BLaER1 (cell line): ENCODE data around the gene TRAPPC11.

Experiments used
- H3K27ac ChIP-seq: shearing (Covaris generic); formaldehyde crosslinking; 2 replicates; pipeline ENCODE4 v1.8.1; 2022
- H3K27me3 ChIP-seq: shearing (Covaris generic); formaldehyde crosslinking; 2 replicates; pipeline ENCODE4 v1.8.1; 2022
- H3K36me3 ChIP-seq: shearing (Covaris generic); formaldehyde crosslinking; 2 replicates; pipeline ENCODE4 v1.8.1; 2022
- H3K4me1 ChIP-seq: shearing (Covaris generic); formaldehyde crosslinking; 2 replicates; pipeline ENCODE4 v1.8.1; 2022
- H3K4me2 ChIP-seq: shearing (Covaris generic); formaldehyde crosslinking; 2 replicates; pipeline ENCODE4 v1.8.1; 2022
- H3K4me3 ChIP-seq: shearing (Covaris generic); formaldehyde crosslinking; 2 replicates; pipeline ENCODE4 v1.8.1; 2022
- H3K9ac ChIP-seq: shearing (Covaris generic); formaldehyde crosslinking; 2 replicates; pipeline ENCODE4 v1.8.1; 2022
- H3K9me3 ChIP-seq: shearing (Covaris generic); formaldehyde crosslinking; 2 replicates; pipeline ENCODE4 v1.8.1; 2022
- H4K20me1 ChIP-seq: shearing (Covaris generic); formaldehyde crosslinking; 2 replicates; pipeline ENCODE4 v1.8.1; 2022
- Cebpa-rat ChIP-seq: shearing (Covaris generic); IDR thresholded peaks from 2 replicates; pipeline ENCODE4 v1.8.1; 2022

The TRAPPC11 gene

GRCh38 chr4:183729069-183729406 lies 69.9 kb downstream of the TRAPPC11 start:
- TF ChIP-seq Cebpa-rat: no peak
- Histone ChIP-seq H3K27ac (no peak overlapping the region), H3K9me3 (peaks cover 16% of the 10 kb centered on the region), H3K4me3 (no peak overlapping the region), H3K4me1 (peaks cover 4% of the 10 kb centered on the region), H3K9ac (no peak overlapping the region), H3K4me2 (no peak overlapping the region), H3K36me3 (no peaks in the 10 kb centered on the region), H3K27me3 (no peaks in the 10 kb centered on the region), H4K20me1 (no peaks in the 10 kb centered on the region)

- Histone ChIP-seq H3K9ac (no peak overlapping the region), H3K27me3 (no peaks in the 10 kb centered on the region), H3K4me1 (no peaks in the 10 kb centered on the region), H3K4me2 (no peak overlapping the region), H3K4me3 (no peak overlapping the region), H3K27ac (no peak overlapping the region), H4K20me1 (no peaks in the 10 kb centered on the region), H3K36me3 (no peaks in the 10 kb centered on the region), H3K9me3 (peaks cover 16% of the 10 kb centered on the region)
- TF ChIP-seq Cebpa-rat: no peak
These were observed 70.6 kb downstream of the TRAPPC11 start for GRCh38 chr4:183729430-183730328.

- Histone ChIP-seq H3K4me3 (no peak overlapping the region), H3K4me2 (no peak overlapping the region), H3K9me3 (no peaks in the 10 kb centered on the region), H4K20me1 (no peaks in the 10 kb centered on the region), H3K27ac (no peak overlapping the region), H3K36me3 (no peaks in the 10 kb centered on the region), H3K27me3 (no peaks in the 10 kb centered on the region), H3K4me1 (no peaks in the 10 kb centered on the region), H3K9ac (no peak overlapping the region)
- TF ChIP-seq Cebpa-rat: no peak
These were observed 73.2 kb downstream of the TRAPPC11 start for GRCh38 chr4:183732296-183732695.

GRCh38 chr4:183733181-183733580 lies 74.1 kb downstream of the TRAPPC11 start:
- Histone ChIP-seq H3K4me3 (no peak overlapping the region), H4K20me1 (no peaks in the 10 kb centered on the region), H3K27ac (no peak overlapping the region), H3K27me3 (no peaks in the 10 kb centered on the region), H3K9me3 (0 out of 2 replicates have a peak, but pooled peaks cover 6% of the 10 kb centered on the region), H3K4me2 (no peak overlapping the region), H3K4me1 (no peaks in the 10 kb centered on the region), H3K36me3 (no peaks in the 10 kb centered on the region), H3K9ac (no peak overlapping the region)
- no peak for TF ChIP-seq Cebpa-rat

GRCh38 chr4:183738081-183738673 lies 79.1 kb downstream of the TRAPPC11 start:
- H4K20me1 ChIP-seq: no peaks in the 10 kb centered on the region
- H3K27ac ChIP-seq: no peak overlapping the region
- no peaks in the 10 kb centered on the region for H3K27me3 ChIP-seq
- no peaks in the 10 kb centered on the region for H3K4me1 ChIP-seq
- no peak overlapping the region for H3K4me2 ChIP-seq
- no peak overlapping the region for H3K4me3 ChIP-seq
- no peaks in the 10 kb centered on the region for H3K36me3 ChIP-seq
- 0 out of 2 replicates have a peak, but pooled peaks cover 6% of the 10 kb centered on the region for H3K9me3 ChIP-seq
- H3K9ac ChIP-seq: no peak overlapping the region
- TF ChIP-seq Cebpa-rat: no peak

GRCh38 chr4:183738961-183739360 lies 79.9 kb downstream of the TRAPPC11 start:
- no peaks in the 10 kb centered on the region for H4K20me1 ChIP-seq
- H3K27me3 ChIP-seq: no peaks in the 10 kb centered on the region
- TF ChIP-seq Cebpa-rat: no peak
- no peak overlapping the region for H3K4me2 ChIP-seq
- H3K36me3 ChIP-seq: no peaks in the 10 kb centered on the region
- H3K9me3 ChIP-seq: 0 out of 2 replicates have a peak, but pooled peaks cover 6% of the 10 kb centered on the region
- H3K9ac ChIP-seq: no peak overlapping the region
- H3K27ac ChIP-seq: no peak overlapping the region
- H3K4me1 ChIP-seq: no peaks in the 10 kb centered on the region
- H3K4me3 ChIP-seq: no peak overlapping the region

- Histone ChIP-seq H3K9ac (no peak overlapping the region), H3K4me3 (no peak overlapping the region), H3K4me2 (no peak overlapping the region), H3K9me3 (peaks cover 13% of the 10 kb centered on the region), H4K20me1 (no peaks in the 10 kb centered on the region), H3K27ac (no peak overlapping the region), H3K27me3 (no peaks in the 10 kb centered on the region), H3K4me1 (no peaks in the 10 kb centered on the region), H3K36me3 (no peaks in the 10 kb centered on the region)
- no peak for TF ChIP-seq Cebpa-rat
These were observed 87.5 kb downstream of the TRAPPC11 start for GRCh38 chr4:183746305-183747229.

GRCh38 chr4:183747380-183747779 lies 88.3 kb downstream of the TRAPPC11 start:
- H3K4me3 ChIP-seq: no peak overlapping the region
- no peaks in the 10 kb centered on the region for H3K36me3 ChIP-seq
- no peak for TF ChIP-seq Cebpa-rat
- no peak overlapping the region for H3K27ac ChIP-seq
- H3K4me1 ChIP-seq: no peaks in the 10 kb centered on the region
- H3K9ac ChIP-seq: no peak overlapping the region
- H3K4me2 ChIP-seq: no peak overlapping the region
- peaks cover 13% of the 10 kb centered on the region for H3K9me3 ChIP-seq
- H4K20me1 ChIP-seq: no peaks in the 10 kb centered on the region
- H3K27me3 ChIP-seq: no peaks in the 10 kb centered on the region

GRCh38 chr4:183747931-183748670 lies 89.0 kb downstream of the TRAPPC11 start:
- TF ChIP-seq Cebpa-rat: no peak
- Histone ChIP-seq H3K27me3 (no peaks in the 10 kb centered on the region), H3K27ac (no peak overlapping the region), H3K4me3 (no peak overlapping the region), H3K9me3 (peaks cover 13% of the 10 kb centered on the region), H3K9ac (no peak overlapping the region), H3K4me2 (no peak overlapping the region), H3K4me1 (no peaks in the 10 kb centered on the region), H4K20me1 (no peaks in the 10 kb centered on the region), H3K36me3 (no peaks in the 10 kb centered on the region)
